Putamen (tissue), 1 donor: ENCODE data around the gene ZSWIM3.

Experiments
- DNase-seq: peaks from one replicate; pipeline ENCODE4 v3.0.0-alpha.2; 2016; ENCODE audit warnings: low spot score

ZSWIM3 gene

GRCh38 chr20:45833030-45833882, 24.2 kb upstream of the ZSWIM3 start, which contains the start of gene SNX21:
SNX21 (plus strand) TSS chr20:45833799; CDS start chr20:45833920, 121 bp downstream.
- DNase-seq = peak; percentile 65

GRCh38 chr20:45833883-45834796, 23.3 kb upstream of the ZSWIM3 start:
- peak; percentile 70 for DNase-seq

GRCh38 chr20:45834797-45835161, 22.6 kb upstream of the ZSWIM3 start:
- DNase-seq = no peak

GRCh38 chr20:45835329-45835765, 22.1 kb upstream of the ZSWIM3 start:
- DNase-seq = no peak

GRCh38 chr20:45835825-45836224, 21.6 kb upstream of the ZSWIM3 start:
- DNase-seq = no peak

GRCh38 chr20:45836841-45837240, 20.6 kb upstream of the ZSWIM3 start:
- no peak for DNase-seq

GRCh38 chr20:45840700-45841198, 16.7 kb upstream of the ZSWIM3 start:
- DNase-seq = no peak

- DNase-seq = no peak
These were observed 15.8 kb upstream of the ZSWIM3 start for GRCh38 chr20:45841407-45842129.

GRCh38 chr20:45842169-45842812, 15.1 kb upstream of the ZSWIM3 start:
- no peak for DNase-seq

GRCh38 chr20:45843506-45843905, 13.9 kb upstream of the ZSWIM3 start:
- no peak for DNase-seq

GRCh38 chr20:45845452-45845851, 12.0 kb upstream of the ZSWIM3 start:
- no peak for DNase-seq

- no peak for DNase-seq
These were observed 9.0 kb upstream of the ZSWIM3 start for GRCh38 chr20:45848421-45848820.

GRCh38 chr20:45848969-45849582, 8.3 kb upstream of the ZSWIM3 start:
- no peak for DNase-seq

GRCh38 chr20:45850238-45850637, 7.2 kb upstream of the ZSWIM3 start:
- DNase-seq = no peak

GRCh38 chr20:45850926-45851325, 6.5 kb upstream of the ZSWIM3 start:
- no peak for DNase-seq

- DNase-seq = no peak
These were observed 5.9 kb upstream of the ZSWIM3 start for GRCh38 chr20:45851501-45851900.

GRCh38 chr20:45852326-45852725, 5.1 kb upstream of the ZSWIM3 start:
- no peak for DNase-seq

GRCh38 chr20:45853484-45853883, 3.9 kb upstream of the ZSWIM3 start:
- DNase-seq = no peak

GRCh38 chr20:45857882-45858216, 435 bp downstream of the ZSWIM3 start:
- DNase-seq = no peak

GRCh38 chr20:45859916-45860315, 2.5 kb downstream of the ZSWIM3 start:
- DNase-seq = no peak

GRCh38 chr20:45860560-45861220, 3.3 kb downstream of the ZSWIM3 start:
- no peak for DNase-seq
